Loucy (cell line): Measurements from ENCODE around the gene TCP11L1.
A peak's percentile ranks its signal among the peaks of the same experiment; 100 is the strongest.

Source experiments
- H2AFZ ChIP-seq: fragments of 200-600 bp; sonication (generic); 2 replicates; pipeline ENCODE4 v1.6.0; 2016; ENCODE audit warnings: antibody characterized with exemption, mild to moderate bottlenecking, low read length, moderate library complexity
- H3F3A ChIP-seq: fragments of 200-600 bp; 2 replicates; pipeline ENCODE4 v1.6.0; 2016; ENCODE audit warnings: antibody characterized with exemption, low read depth, mild to moderate bottlenecking
- H3K27me3 ChIP-seq: fragments of 200-600 bp; sonication (generic); 2 replicates; pipeline ENCODE4 v1.6.1; 2014; ENCODE audit warnings: low read length, mild to moderate bottlenecking; ENCODE audit not compliant: insufficient read depth, poor library complexity, severe bottlenecking
- H3K36me3 ChIP-seq: fragments of 200-600 bp; sonication (generic); 2 replicates; pipeline ENCODE4 v1.6.1; 2016; ENCODE audit warnings: low read length; ENCODE audit not compliant: insufficient read depth
- H3K4me1 ChIP-seq: fragments of 200-600 bp; sonication (generic); 2 replicates; pipeline ENCODE4 v1.5.1; 2014; ENCODE audit warnings: low read length, mild to moderate bottlenecking; ENCODE audit not compliant: insufficient read depth, poor library complexity, severe bottlenecking
- H3K4me2 ChIP-seq: fragments of 200-600 bp; sonication (generic); 2 replicates; pipeline ENCODE4 v1.6.0; 2014; ENCODE audit warnings: antibody characterized with exemption, low read length, low read depth, mild to moderate bottlenecking; ENCODE audit not compliant: poor library complexity, severe bottlenecking
- H3K4me3 ChIP-seq: fragments of 200-600 bp; sonication (generic); 2 replicates; pipeline ENCODE4 v1.5.1; 2014; ENCODE audit warnings: low read length, mild to moderate bottlenecking, mixed read lengths; ENCODE audit not compliant: poor library complexity, severe bottlenecking
- H3K79me2 ChIP-seq: fragments of 200-600 bp; sonication (generic); 2 replicates; pipeline ENCODE4 v1.6.1; 2014; ENCODE audit warnings: low read length; ENCODE audit not compliant: insufficient read depth
- H3K9ac ChIP-seq: fragments of 200-600 bp; sonication (generic); 2 replicates; pipeline ENCODE4 v1.6.0; 2014; ENCODE audit warnings: mild to moderate bottlenecking, low read depth, low read length, moderate library complexity; ENCODE audit not compliant: poor library complexity, severe bottlenecking
- H3K9me2 ChIP-seq: fragments of 200-600 bp; sonication (generic); replicated peaks from 2 replicates; pipeline ENCODE4 v1.6.1; 2016; ENCODE audit warnings: low read depth, low read length, mixed read lengths
- H3K9me3 ChIP-seq: fragments of 200-600 bp; sonication (generic); 2 replicates; pipeline ENCODE4 v1.6.1; 2014; ENCODE audit warnings: mild to moderate bottlenecking, antibody characterized with exemption, low read length, low read depth; ENCODE audit not compliant: insufficient read depth
- H4K20me1 ChIP-seq: fragments of 200-600 bp; sonication (generic); 2 replicates; pipeline ENCODE4 v1.6.0; 2014; ENCODE audit warnings: antibody characterized with exemption, low read length, mild to moderate bottlenecking; ENCODE audit not compliant: insufficient read depth, poor library complexity, severe bottlenecking
- CTCF ChIP-seq: fragments of 200-600 bp; sonication (generic); conservative IDR thresholded peaks from 2 replicates; pipeline ENCODE4 v1.5.1; 2014; ENCODE audit warnings: mild to moderate bottlenecking, antibody characterized with exemption, low read length
- EZH2phosphoT487 ChIP-seq: fragments of 200-600 bp; IDR thresholded peaks from 2 replicates; pipeline ENCODE4 v1.6.1; 2018; ENCODE audit warnings: antibody characterized with exemption, mild to moderate bottlenecking, moderate library complexity, borderline replicate concordance

Gene TCP11L1

GRCh38 chr11:33021501-33021900, 17.9 kb upstream of the TCP11L1 start:
- Histone ChIP-seq H3K4me3 (no peak overlapping the region), H3K9ac (no peak overlapping the region), H4K20me1 (no peaks in the 10 kb centered on the region), H3K4me2 (peak overlapping the region; percentile 49), H3F3A (no peaks in the 10 kb centered on the region), H3K79me2 (no peaks in the 10 kb centered on the region), H3K9me3 (no peaks in the 10 kb centered on the region), H3K27me3 (no peaks in the 10 kb centered on the region), H3K4me1 (peaks cover 24% of the 10 kb centered on the region), H2AFZ (no peak overlapping the region), H3K9me2 (no peaks in the 10 kb centered on the region), H3K36me3 (no peaks in the 10 kb centered on the region)
- no peak for TF ChIP-seq EZH2phosphoT487
- TF ChIP-seq CTCF = no peak

GRCh38 chr11:33021937-33022336, 17.4 kb upstream of the TCP11L1 start:
- no peaks in the 10 kb centered on the region for H3K9me2 ChIP-seq
- no peaks in the 10 kb centered on the region for H3F3A ChIP-seq
- no peaks in the 10 kb centered on the region for H3K79me2 ChIP-seq
- TF ChIP-seq EZH2phosphoT487 = no peak
- TF ChIP-seq CTCF = no peak
- peak overlapping the region; percentile 49 for H3K4me2 ChIP-seq
- no peak overlapping the region for H2AFZ ChIP-seq
- peaks cover 24% of the 10 kb centered on the region for H3K4me1 ChIP-seq
- no peak overlapping the region for H3K4me3 ChIP-seq
- no peaks in the 10 kb centered on the region for H4K20me1 ChIP-seq
- H3K9me3 ChIP-seq = no peaks in the 10 kb centered on the region
- H3K36me3 ChIP-seq = no peaks in the 10 kb centered on the region
- H3K27me3 ChIP-seq = no peaks in the 10 kb centered on the region
- H3K9ac ChIP-seq = no peak overlapping the region

GRCh38 chr11:33025339-33025722, 14.0 kb upstream of the TCP11L1 start:
- no peaks in the 10 kb centered on the region for H3K36me3 ChIP-seq
- H3K9ac ChIP-seq = no peak overlapping the region
- no peaks in the 10 kb centered on the region for H3K27me3 ChIP-seq
- H3K4me3 ChIP-seq = no peak overlapping the region
- H3K9me2 ChIP-seq = no peaks in the 10 kb centered on the region
- no peaks in the 10 kb centered on the region for H3K9me3 ChIP-seq
- peaks cover 24% of the 10 kb centered on the region for H3K4me1 ChIP-seq
- H3F3A ChIP-seq = no peaks in the 10 kb centered on the region
- TF ChIP-seq EZH2phosphoT487 = no peak
- no peak for TF ChIP-seq CTCF
- H3K79me2 ChIP-seq = no peaks in the 10 kb centered on the region
- no peak overlapping the region for H3K4me2 ChIP-seq
- no peak overlapping the region for H2AFZ ChIP-seq
- H4K20me1 ChIP-seq = no peaks in the 10 kb centered on the region
